GM12891 (cell line): ENCODE data around the gene BOK.

ENCODE experiments used
- POLR2A ChIP-seq: IDR thresholded peaks from 2 replicates; pipeline ENCODE4 v1.6.1; 2011; ENCODE audit warnings: low read depth, low read length, control low read depth
- POLR2AphosphoS5 ChIP-seq: IDR thresholded peaks from 2 replicates; pipeline ENCODE4 v1.6.1; 2011; ENCODE audit warnings: low read depth, low read length, control low read depth
- SPI1 ChIP-seq: IDR thresholded peaks from 2 replicates; pipeline ENCODE4 v1.6.1; 2011; ENCODE audit warnings: low read depth, low read length, control low read depth
- TAF1 ChIP-seq: IDR thresholded peaks from 2 replicates; pipeline ENCODE4 v1.6.1; 2011; ENCODE audit warnings: low read depth, low read length, control low read depth

GRCh38 chr2:241595600-241596140 is 37.1 kb downstream of the BOK start:
- TF ChIP-seq TAF1 (no peak), POLR2A (no peak), SPI1 (no peak), POLR2AphosphoS5 (no peak)
